ENCODE data around the gene LTA.
A peak's percentile ranks its signal among the peaks of the same experiment; 100 is the strongest.
"Not testable (repeated sequence)": the region's sequence is repeated elsewhere in the genome, so short reads cannot be mapped to it uniquely, and the experiment has no call there.

Gene LTA

GRCh38 chr6:31587791-31588777 is 16.0 kb downstream of the LTA start:
- no peak for DNase-seq

GRCh38 chr6:31588871-31589650 is 17.0 kb downstream of the LTA start:
- DNase-seq = no peak

GRCh38 chr6:31590691-31591090 is 18.6 kb downstream of the LTA start:
- not testable (repeated sequence) for DNase-seq

- DNase-seq = no peak
Measured at GRCh38 chr6:31592396-31592771, 20.3 kb downstream of the LTA start.

GRCh38 chr6:31597006-31597405 is 24.9 kb downstream of the LTA start:
- DNase-seq = no peak

- no peak for DNase-seq
Measured at GRCh38 chr6:31607317-31607716, 35.2 kb downstream of the LTA start.

- DNase-seq = no peak
Measured at GRCh38 chr6:31609519-31610406, 37.7 kb downstream of the LTA start.

- DNase-seq = no peak
Measured at GRCh38 chr6:31610968-31611367, 38.9 kb downstream of the LTA start.

GRCh38 chr6:31614075-31614619 is 42.1 kb downstream of the LTA start:
- DNase-seq = no peak

- DNase-seq = no peak
Measured at GRCh38 chr6:31614684-31615578, 42.8 kb downstream of the LTA start, which contains the start of gene AIF1. Gene AIF1 (plus strand): TSS chr6:31615234. CDS start chr6:31615330, 96 bp downstream.

GRCh38 chr6:31615748-31616147 is 43.7 kb downstream of the LTA start:
- no peak for DNase-seq

GRCh38 chr6:31617010-31617409 is 44.9 kb downstream of the LTA start:
- no peak for DNase-seq

GRCh38 chr6:31619805-31620585 is 47.9 kb downstream of the LTA start:
- peak; percentile 92 to 93 for DNase-seq

GRCh38 chr6:31620586-31621319 is 48.7 kb downstream of the LTA start, which contains the start of gene PRRC2A:
Gene PRRC2A (plus strand): TSS chr6:31620715. CDS start chr6:31622790, 2,075 bp downstream.
- DNase-seq = peak; percentile 97

GRCh38 chr6:31621320-31621939 is 49.3 kb downstream of the LTA start:
- no peak for DNase-seq

- no peak for DNase-seq
Measured at GRCh38 chr6:31621991-31622390, 49.9 kb downstream of the LTA start.

GRCh38 chr6:31622684-31623091 is 50.6 kb downstream of the LTA start:
- no peak for DNase-seq
